Stimulated activated CD4-positive, alpha-beta T cell treated with anti-CD3 and anti-CD28 coated beads, Interleukin-4, amount 100 ng/mL, for 24 hours (primary cell): ENCODE data around the gene ETS2.

Experiments used
- DNase-seq: peaks from one replicate; pipeline ENCODE4 v3.0.0-alpha.2; 2020

Gene ETS2

GRCh38 chr21:38863291-38863690 lies 57.6 kb downstream of the ETS2 start:
- no peak for DNase-seq

GRCh38 chr21:38863843-38864363 lies 58.2 kb downstream of the ETS2 start:
- DNase-seq: no peak

GRCh38 chr21:38864964-38865363 lies 59.2 kb downstream of the ETS2 start:
- DNase-seq: no peak

GRCh38 chr21:38869196-38869595 lies 63.5 kb downstream of the ETS2 start:
- DNase-seq: no peak

- no peak for DNase-seq
Observed at GRCh38 chr21:38869946-38870345, 64.2 kb downstream of the ETS2 start.
